Measurements from ENCODE around the gene SLC35B4. TPM values are rescaled to one million over a fixed set of nuclear protein-coding genes. Genes with fewer than 3 reads are reported as not detected.

Gene SLC35B4
- total RNA-seq, 1 experiment from 2014 or later = 21.6 TPM

DNA sequence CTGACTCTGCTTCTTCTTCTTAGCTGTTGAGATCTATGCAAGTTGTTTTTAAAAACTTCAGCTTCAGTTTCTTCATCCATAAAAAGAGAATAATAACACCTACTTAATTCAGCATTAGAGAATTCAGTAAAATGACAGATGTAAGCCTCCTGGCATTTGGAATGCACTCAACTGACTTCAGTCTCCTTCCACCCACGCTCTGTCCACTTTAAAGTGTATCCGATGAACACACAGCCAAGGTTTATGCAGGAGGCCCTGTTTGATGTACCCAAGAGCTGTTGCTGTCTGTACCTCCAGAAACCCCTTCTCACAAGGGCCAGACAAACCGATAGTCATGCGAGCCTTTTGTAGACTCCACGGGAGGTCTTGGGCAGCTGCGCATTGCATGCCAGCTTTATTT, 27.1 kb upstream of the SLC35B4 start:
- H3K4me3 ChIP-seq (ENCODE audit: low read depth in 2 of 2, low read length in 2 of 2) = no peak overlapping the region
- no peak overlapping the region for H3K27ac ChIP-seq (ENCODE audit: low read length)
- H3K9me3 ChIP-seq (ENCODE audit: control insufficient read depth, insufficient read depth, low read depth, low read length) = no peaks in the 10 kb centered on the region
- TF ChIP-seq TCF7L2 (IDR thresholded peaks at IDR 0.05; ENCODE audit: low read depth, low read length) (no peak), POLR2AphosphoS5 (IDR thresholded peaks at IDR 0.05; ENCODE audit: low read depth, low read length) (no peak), SIN3A (IDR thresholded peaks at IDR 0.05; ENCODE audit: borderline replicate concordance, insufficient read depth, low read depth, low read length) (no peak)
- TF ChIP-seq, protein P1, sequence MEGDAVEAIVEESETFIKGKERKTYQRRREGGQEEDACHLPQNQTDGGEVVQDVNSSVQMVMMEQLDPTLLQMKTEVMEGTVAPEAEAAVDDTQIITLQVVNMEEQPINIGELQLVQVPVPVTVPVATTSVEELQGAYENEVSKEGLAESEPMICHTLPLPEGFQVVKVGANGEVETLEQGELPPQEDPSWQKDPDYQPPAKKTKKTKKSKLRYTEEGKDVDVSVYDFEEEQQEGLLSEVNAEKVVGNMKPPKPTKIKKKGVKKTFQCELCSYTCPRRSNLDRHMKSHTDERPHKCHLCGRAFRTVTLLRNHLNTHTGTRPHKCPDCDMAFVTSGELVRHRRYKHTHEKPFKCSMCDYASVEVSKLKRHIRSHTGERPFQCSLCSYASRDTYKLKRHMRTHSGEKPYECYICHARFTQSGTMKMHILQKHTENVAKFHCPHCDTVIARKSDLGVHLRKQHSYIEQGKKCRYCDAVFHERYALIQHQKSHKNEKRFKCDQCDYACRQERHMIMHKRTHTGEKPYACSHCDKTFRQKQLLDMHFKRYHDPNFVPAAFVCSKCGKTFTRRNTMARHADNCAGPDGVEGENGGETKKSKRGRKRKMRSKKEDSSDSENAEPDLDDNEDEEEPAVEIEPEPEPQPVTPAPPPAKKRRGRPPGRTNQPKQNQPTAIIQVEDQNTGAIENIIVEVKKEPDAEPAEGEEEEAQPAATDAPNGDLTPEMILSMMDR (IDR thresholded peaks at IDR 0.05) = no peak
- TF ChIP-seq, protein P2, sequence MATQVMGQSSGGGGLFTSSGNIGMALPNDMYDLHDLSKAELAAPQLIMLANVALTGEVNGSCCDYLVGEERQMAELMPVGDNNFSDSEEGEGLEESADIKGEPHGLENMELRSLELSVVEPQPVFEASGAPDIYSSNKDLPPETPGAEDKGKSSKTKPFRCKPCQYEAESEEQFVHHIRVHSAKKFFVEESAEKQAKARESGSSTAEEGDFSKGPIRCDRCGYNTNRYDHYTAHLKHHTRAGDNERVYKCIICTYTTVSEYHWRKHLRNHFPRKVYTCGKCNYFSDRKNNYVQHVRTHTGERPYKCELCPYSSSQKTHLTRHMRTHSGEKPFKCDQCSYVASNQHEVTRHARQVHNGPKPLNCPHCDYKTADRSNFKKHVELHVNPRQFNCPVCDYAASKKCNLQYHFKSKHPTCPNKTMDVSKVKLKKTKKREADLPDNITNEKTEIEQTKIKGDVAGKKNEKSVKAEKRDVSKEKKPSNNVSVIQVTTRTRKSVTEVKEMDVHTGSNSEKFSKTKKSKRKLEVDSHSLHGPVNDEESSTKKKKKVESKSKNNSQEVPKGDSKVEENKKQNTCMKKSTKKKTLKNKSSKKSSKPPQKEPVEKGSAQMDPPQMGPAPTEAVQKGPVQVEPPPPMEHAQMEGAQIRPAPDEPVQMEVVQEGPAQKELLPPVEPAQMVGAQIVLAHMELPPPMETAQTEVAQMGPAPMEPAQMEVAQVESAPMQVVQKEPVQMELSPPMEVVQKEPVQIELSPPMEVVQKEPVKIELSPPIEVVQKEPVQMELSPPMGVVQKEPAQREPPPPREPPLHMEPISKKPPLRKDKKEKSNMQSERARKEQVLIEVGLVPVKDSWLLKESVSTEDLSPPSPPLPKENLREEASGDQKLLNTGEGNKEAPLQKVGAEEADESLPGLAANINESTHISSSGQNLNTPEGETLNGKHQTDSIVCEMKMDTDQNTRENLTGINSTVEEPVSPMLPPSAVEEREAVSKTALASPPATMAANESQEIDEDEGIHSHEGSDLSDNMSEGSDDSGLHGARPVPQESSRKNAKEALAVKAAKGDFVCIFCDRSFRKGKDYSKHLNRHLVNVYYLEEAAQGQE (IDR thresholded peaks at IDR 0.05; ENCODE audit: insufficient read depth in 1 of 2, low read depth in 2 of 2, low read length in 1 of 2) = no peak
- ChIA-PET POLR2A (interaction anchor here (0.6 kb wide), 1 partner anchor 429 kb away, joined by 3 read pairs; no protein-coding TSS in a partner anchor), CTCF (no interaction called here)
- DNase-seq (ENCODE audit: low read depth, low spot score) (no peak), ATAC-seq (no peak)
- H3K27me3 ChIP-seq (ENCODE audit: control insufficient read depth, insufficient read depth, low read length) = peaks cover 22% of the 10 kb centered on the region
- no peaks in the 10 kb centered on the region for H3K36me3 ChIP-seq (ENCODE audit: control insufficient read depth, insufficient read depth, low read length)
- BruUV-seq (replicated peaks) = no TSS peak
- H3K4me1 ChIP-seq (ENCODE audit: control insufficient read depth, insufficient read depth, low read length) = no peaks in the 10 kb centered on the region
- in situ Hi-C loops (cut with HindIII; ENCODE audit: low pct_unique_long_range_greater_than_20kb, low sequenced_read_pairs) = no loop called here
- intact Hi-C loops (cut with micrococcal nuclease; ENCODE audit: unreplicated experiment) = no loop called here

DNA sequence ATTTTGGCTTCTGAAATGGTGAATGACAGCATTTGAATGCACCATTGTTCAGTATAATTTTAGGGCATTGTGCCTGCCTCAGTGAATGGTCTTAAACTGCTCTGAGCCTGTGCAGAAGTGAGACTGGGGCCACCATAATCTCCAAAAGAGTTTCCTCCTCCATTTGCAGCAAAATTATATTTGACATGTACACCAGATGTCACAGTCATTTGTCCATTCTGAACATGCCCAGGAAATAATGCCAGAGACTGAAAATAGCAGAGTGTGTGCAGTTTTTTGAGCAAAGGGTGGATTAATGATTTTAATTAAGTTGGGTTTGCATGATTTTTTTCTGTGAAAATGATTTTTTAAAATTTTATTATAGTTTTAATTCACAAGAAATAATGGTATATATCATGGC, 26.4 kb upstream of the SLC35B4 start:
- TF ChIP-seq, protein P2 (IDR thresholded peaks at IDR 0.05; ENCODE audit: insufficient read depth in 1 of 2, low read depth in 2 of 2, low read length in 1 of 2) = no peak
- no peak for TF ChIP-seq SIN3A (IDR thresholded peaks at IDR 0.05; ENCODE audit: borderline replicate concordance, insufficient read depth, low read depth, low read length)
- TF ChIP-seq TCF7L2 (IDR thresholded peaks at IDR 0.05; ENCODE audit: low read depth, low read length) = no peak
- no peak for TF ChIP-seq POLR2AphosphoS5 (IDR thresholded peaks at IDR 0.05; ENCODE audit: low read depth, low read length)
- TF ChIP-seq, protein P1 (IDR thresholded peaks at IDR 0.05) = no peak
- Histone ChIP-seq H3K27ac (ENCODE audit: low read length) (no peak overlapping the region), H3K9me3 (ENCODE audit: control insufficient read depth, insufficient read depth, low read depth, low read length) (no peaks in the 10 kb centered on the region), H3K4me1 (ENCODE audit: control insufficient read depth, insufficient read depth, low read length) (no peaks in the 10 kb centered on the region), H3K36me3 (ENCODE audit: control insufficient read depth, insufficient read depth, low read length) (no peaks in the 10 kb centered on the region), H3K4me3 (ENCODE audit: low read depth in 2 of 2, low read length in 2 of 2) (no peak overlapping the region), H3K27me3 (ENCODE audit: control insufficient read depth, insufficient read depth, low read length) (peaks cover 22% of the 10 kb centered on the region)
- in situ Hi-C loops (cut with HindIII; ENCODE audit: low pct_unique_long_range_greater_than_20kb, low sequenced_read_pairs) (no loop called here), intact Hi-C loops (cut with micrococcal nuclease; ENCODE audit: unreplicated experiment) (no loop called here)
- ChIA-PET POLR2A (no interaction called here), CTCF (no interaction called here)
- no TSS peak for BruUV-seq (replicated peaks)
- DNase-seq (ENCODE audit: low read depth, low spot score) (no peak), ATAC-seq (no peak)
